ENCODE measurements around the gene OGG1.
A peak's percentile ranks its signal among the peaks of the same experiment; 100 is the strongest.

OGG1 gene

GRCh38 chr3:9786825-9787669, 37.3 kb downstream of the OGG1 start:
- Histone ChIP-seq H3K36me3 (ENCODE audit: insufficient read depth, low read length) (peaks cover 68% of the 10 kb centered on the region), H3K4me1 (ENCODE audit: insufficient read depth, low read length) (peaks cover 6% of the 10 kb centered on the region), H2AFZ (ENCODE audit: low read depth, low read length) (no peak overlapping the region), H3K9me3 (ENCODE audit: low read length) (no peaks in the 10 kb centered on the region), H3K4me3 (ENCODE audit: low read length) (no peak overlapping the region), H3K27me3 (ENCODE audit: insufficient read depth, low read length) (no peaks in the 10 kb centered on the region)

- Histone ChIP-seq H3K4me3 (ENCODE audit: low read length) (no peak overlapping the region), H2AFZ (ENCODE audit: low read depth, low read length) (no peak overlapping the region), H3K9me3 (ENCODE audit: low read length) (no peaks in the 10 kb centered on the region), H3K27me3 (ENCODE audit: insufficient read depth, low read length) (no peaks in the 10 kb centered on the region), H3K4me1 (ENCODE audit: insufficient read depth, low read length) (peaks cover 7% of the 10 kb centered on the region), H3K36me3 (ENCODE audit: insufficient read depth, low read length) (peaks cover 61% of the 10 kb centered on the region)
Measured at GRCh38 chr3:9787714-9788113, 38.0 kb downstream of the OGG1 start.

- H3K36me3 ChIP-seq (ENCODE audit: insufficient read depth, low read length): peaks cover 50% of the 10 kb centered on the region
- H3K4me3 ChIP-seq (ENCODE audit: low read length): no peak overlapping the region
Measured at GRCh38 chr3:9791127-9791526, 41.4 kb downstream of the OGG1 start.

GRCh38 chr3:9791790-9792404, 42.1 kb downstream of the OGG1 start:
- Histone ChIP-seq H2AFZ (ENCODE audit: low read depth, low read length) (peak overlapping the region; percentile 50), H3K4me1 (ENCODE audit: insufficient read depth, low read length) (peaks cover 15% of the 10 kb centered on the region), H3K9me3 (ENCODE audit: low read length) (no peaks in the 10 kb centered on the region), H3K27me3 (ENCODE audit: insufficient read depth, low read length) (no peaks in the 10 kb centered on the region), H3K36me3 (ENCODE audit: insufficient read depth, low read length) (peaks cover 43% of the 10 kb centered on the region), H3K4me3 (ENCODE audit: low read length) (peak overlapping the region; percentile 95)

More at GRCh38 chr3:9791127-9791526, 41.4 kb downstream of the OGG1 start:
- Histone ChIP-seq H3K27me3 (ENCODE audit: insufficient read depth, low read length) (no peaks in the 10 kb centered on the region), H3K4me1 (ENCODE audit: insufficient read depth, low read length) (peaks cover 15% of the 10 kb centered on the region), H3K9me3 (ENCODE audit: low read length) (no peaks in the 10 kb centered on the region), H2AFZ (ENCODE audit: low read depth, low read length) (no peak overlapping the region)

- peak within 1 kb of the TSS; percentile 95 for H3K4me3 ChIP-seq (ENCODE audit: low read length)
- peaks cover 43% of the 10 kb centered on the region for H3K36me3 ChIP-seq (ENCODE audit: insufficient read depth, low read length)
- no peaks in the 10 kb centered on the region for H3K9me3 ChIP-seq (ENCODE audit: low read length)
- peak within 1 kb of the TSS; percentile 50 for H2AFZ ChIP-seq (ENCODE audit: low read depth, low read length)
- H3K4me1 ChIP-seq (ENCODE audit: insufficient read depth, low read length): peaks cover 15% of the 10 kb centered on the region
- no peaks in the 10 kb centered on the region for H3K27me3 ChIP-seq (ENCODE audit: insufficient read depth, low read length)
Measured at GRCh38 chr3:9792405-9793160, 42.8 kb downstream of the OGG1 start, which contains the start of the genes ARPC4 and TADA3. TSS of gene ARPC4 (plus strand) at chr3:9793082. CDS start at chr3:9793122, 40 bp downstream. TSS of gene TADA3 (minus strand) at chr3:9792473. CDS start at chr3:9791466, 1,007 bp downstream.

GRCh38 chr3:9793161-9793781, 43.5 kb downstream of the OGG1 start:
- Histone ChIP-seq H3K4me3 (ENCODE audit: low read length) (peak overlapping the region; percentile 95), H3K9me3 (ENCODE audit: low read length) (no peaks in the 10 kb centered on the region), H3K27me3 (ENCODE audit: insufficient read depth, low read length) (no peaks in the 10 kb centered on the region), H2AFZ (ENCODE audit: low read depth, low read length) (no peak overlapping the region), H3K36me3 (ENCODE audit: insufficient read depth, low read length) (peaks cover 46% of the 10 kb centered on the region), H3K4me1 (ENCODE audit: insufficient read depth, low read length) (peaks cover 15% of the 10 kb centered on the region)

GRCh38 chr3:9794400-9794799, 44.6 kb downstream of the OGG1 start:
- H3K4me1 ChIP-seq (ENCODE audit: insufficient read depth, low read length): peaks cover 15% of the 10 kb centered on the region
- no peaks in the 10 kb centered on the region for H3K9me3 ChIP-seq (ENCODE audit: low read length)
- H3K36me3 ChIP-seq (ENCODE audit: insufficient read depth, low read length): peaks cover 50% of the 10 kb centered on the region
- H2AFZ ChIP-seq (ENCODE audit: low read depth, low read length): no peak overlapping the region
- H3K27me3 ChIP-seq (ENCODE audit: insufficient read depth, low read length): no peaks in the 10 kb centered on the region
- H3K4me3 ChIP-seq (ENCODE audit: low read length): no peak overlapping the region

GRCh38 chr3:9795207-9795606, 45.5 kb downstream of the OGG1 start:
- H3K27me3 ChIP-seq (ENCODE audit: insufficient read depth, low read length): no peaks in the 10 kb centered on the region
- no peak overlapping the region for H3K4me3 ChIP-seq (ENCODE audit: low read length)
- no peak overlapping the region for H2AFZ ChIP-seq (ENCODE audit: low read depth, low read length)
- H3K9me3 ChIP-seq (ENCODE audit: low read length): no peaks in the 10 kb centered on the region
- H3K4me1 ChIP-seq (ENCODE audit: insufficient read depth, low read length): peaks cover 15% of the 10 kb centered on the region
- peaks cover 50% of the 10 kb centered on the region for H3K36me3 ChIP-seq (ENCODE audit: insufficient read depth, low read length)

GRCh38 chr3:9797196-9797945, 47.6 kb downstream of the OGG1 start:
- H3K4me1 ChIP-seq (ENCODE audit: insufficient read depth, low read length): peaks cover 8% of the 10 kb centered on the region
- H3K27me3 ChIP-seq (ENCODE audit: insufficient read depth, low read length): no peaks in the 10 kb centered on the region
- no peak overlapping the region for H3K4me3 ChIP-seq (ENCODE audit: low read length)
- peaks cover 54% of the 10 kb centered on the region for H3K36me3 ChIP-seq (ENCODE audit: insufficient read depth, low read length)
- H2AFZ ChIP-seq (ENCODE audit: low read depth, low read length): no peak overlapping the region
- H3K9me3 ChIP-seq (ENCODE audit: low read length): no peaks in the 10 kb centered on the region

GRCh38 chr3:9800529-9800928, 50.8 kb downstream of the OGG1 start:
- H3K36me3 ChIP-seq (ENCODE audit: insufficient read depth, low read length): peaks cover 73% of the 10 kb centered on the region
- H2AFZ ChIP-seq (ENCODE audit: low read depth, low read length): no peak overlapping the region
- no peaks in the 10 kb centered on the region for H3K4me1 ChIP-seq (ENCODE audit: insufficient read depth, low read length)

GRCh38 chr3:9803494-9803893, 53.7 kb downstream of the OGG1 start:
- peaks cover 79% of the 10 kb centered on the region for H3K36me3 ChIP-seq (ENCODE audit: insufficient read depth, low read length)

More at GRCh38 chr3:9800529-9800928, 50.8 kb downstream of the OGG1 start:
- no peak overlapping the region for H3K4me3 ChIP-seq (ENCODE audit: low read length)
- no peaks in the 10 kb centered on the region for H3K27me3 ChIP-seq (ENCODE audit: insufficient read depth, low read length)
- no peaks in the 10 kb centered on the region for H3K9me3 ChIP-seq (ENCODE audit: low read length)

GRCh38 chr3:9804996-9805395, 55.2 kb downstream of the OGG1 start:
- Histone ChIP-seq H2AFZ (ENCODE audit: low read depth, low read length) (no peak overlapping the region), H3K4me3 (ENCODE audit: low read length) (no peak overlapping the region), H3K36me3 (ENCODE audit: insufficient read depth, low read length) (peaks cover 71% of the 10 kb centered on the region), H3K9me3 (ENCODE audit: low read length) (no peaks in the 10 kb centered on the region), H3K27me3 (ENCODE audit: insufficient read depth, low read length) (no peaks in the 10 kb centered on the region), H3K4me1 (ENCODE audit: insufficient read depth, low read length) (no peaks in the 10 kb centered on the region)

More at GRCh38 chr3:9803494-9803893, 53.7 kb downstream of the OGG1 start:
- no peaks in the 10 kb centered on the region for H3K9me3 ChIP-seq (ENCODE audit: low read length)
- H3K27me3 ChIP-seq (ENCODE audit: insufficient read depth, low read length): no peaks in the 10 kb centered on the region
- no peak overlapping the region for H3K4me3 ChIP-seq (ENCODE audit: low read length)
- no peaks in the 10 kb centered on the region for H3K4me1 ChIP-seq (ENCODE audit: insufficient read depth, low read length)
- H2AFZ ChIP-seq (ENCODE audit: low read depth, low read length): no peak overlapping the region
